Measurements from ENCODE around the gene ADAM15.

DNA sequence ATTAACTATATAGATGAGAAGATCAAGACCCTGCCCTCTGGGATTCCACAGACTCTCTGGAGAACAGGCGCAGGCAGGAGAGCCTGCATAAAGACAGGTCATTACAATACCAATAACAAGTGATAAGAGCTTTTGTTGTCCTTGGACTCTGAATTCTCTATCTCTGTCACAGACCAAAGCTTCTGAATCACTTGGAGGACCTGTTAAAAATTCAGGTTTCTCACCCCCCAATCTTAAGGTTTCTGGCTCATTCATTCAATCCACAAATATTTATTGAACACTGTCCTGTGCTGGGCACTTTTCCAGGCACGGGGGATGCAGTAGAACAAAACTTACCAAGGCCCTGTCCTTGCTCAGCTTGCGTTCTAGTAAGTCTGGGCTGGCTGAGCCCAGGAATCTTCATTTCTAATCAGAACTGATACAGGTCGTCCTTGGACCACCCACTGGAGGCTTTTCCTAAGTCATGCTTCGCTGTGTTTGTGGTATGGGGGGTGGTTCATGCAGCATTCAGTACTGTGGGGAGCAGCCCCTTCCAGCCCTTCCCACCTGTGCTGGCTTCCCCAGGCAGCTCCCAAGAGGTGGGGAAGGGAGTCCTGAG lies 13.8 kb downstream of the ADAM15 start:
- TF ChIP-seq, protein P1, sequence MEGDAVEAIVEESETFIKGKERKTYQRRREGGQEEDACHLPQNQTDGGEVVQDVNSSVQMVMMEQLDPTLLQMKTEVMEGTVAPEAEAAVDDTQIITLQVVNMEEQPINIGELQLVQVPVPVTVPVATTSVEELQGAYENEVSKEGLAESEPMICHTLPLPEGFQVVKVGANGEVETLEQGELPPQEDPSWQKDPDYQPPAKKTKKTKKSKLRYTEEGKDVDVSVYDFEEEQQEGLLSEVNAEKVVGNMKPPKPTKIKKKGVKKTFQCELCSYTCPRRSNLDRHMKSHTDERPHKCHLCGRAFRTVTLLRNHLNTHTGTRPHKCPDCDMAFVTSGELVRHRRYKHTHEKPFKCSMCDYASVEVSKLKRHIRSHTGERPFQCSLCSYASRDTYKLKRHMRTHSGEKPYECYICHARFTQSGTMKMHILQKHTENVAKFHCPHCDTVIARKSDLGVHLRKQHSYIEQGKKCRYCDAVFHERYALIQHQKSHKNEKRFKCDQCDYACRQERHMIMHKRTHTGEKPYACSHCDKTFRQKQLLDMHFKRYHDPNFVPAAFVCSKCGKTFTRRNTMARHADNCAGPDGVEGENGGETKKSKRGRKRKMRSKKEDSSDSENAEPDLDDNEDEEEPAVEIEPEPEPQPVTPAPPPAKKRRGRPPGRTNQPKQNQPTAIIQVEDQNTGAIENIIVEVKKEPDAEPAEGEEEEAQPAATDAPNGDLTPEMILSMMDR (conservative IDR thresholded peaks at IDR 0.05; ENCODE audit: low read depth, low read length) = no peak
- TF ChIP-seq EZH2 (IDR thresholded peaks at IDR 0.05; ENCODE audit: borderline replicate concordance, low read depth, low read length, poor library complexity, severe bottlenecking) = no peak
